ENCODE data around the gene SPEF2.
"Not testable (repeated sequence)": the region's sequence is repeated elsewhere in the genome, so short reads cannot be mapped to it uniquely, and the experiment has no call there.

Gene SPEF2

DNA sequence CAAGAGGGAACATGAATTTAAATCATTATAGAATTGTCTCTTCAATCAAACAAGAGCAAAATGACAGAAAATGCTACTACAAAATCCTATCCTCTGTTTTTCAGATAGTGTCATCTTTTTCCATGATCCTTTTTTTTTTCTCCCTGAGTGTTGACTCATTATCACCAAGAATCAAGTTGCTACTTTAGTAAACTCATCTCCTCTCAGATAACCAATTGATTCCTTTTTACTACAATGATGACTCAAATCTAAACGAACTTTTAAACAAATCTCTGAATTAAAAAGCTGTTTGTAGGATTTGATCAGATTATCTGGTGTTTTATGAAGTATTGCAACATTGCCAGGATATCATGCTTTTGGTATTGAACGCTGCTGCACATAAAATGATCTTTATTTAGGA, 215.1 kb downstream of the SPEF2 start:
- H3K4me1 ChIP-seq (ENCODE audit: control insufficient read depth, insufficient read depth, low read length): no peaks in the 10 kb centered on the region
- 0 out of 2 replicates have a peak, but pooled peaks cover 3% of the 10 kb centered on the region for H3K27me3 ChIP-seq (ENCODE audit: control insufficient read depth, insufficient read depth, low read length)
- H3K4me3 ChIP-seq (ENCODE audit: low read depth, low read length): no peak overlapping the region
- no peaks in the 10 kb centered on the region for H3K36me3 ChIP-seq (ENCODE audit: control insufficient read depth, insufficient read depth, low read length)
- H3K9ac ChIP-seq (ENCODE audit: low read length): no peak overlapping the region
- H3K9me3 ChIP-seq (ENCODE audit: control insufficient read depth, insufficient read depth, low read depth, low read length): no peaks in the 10 kb centered on the region
- H3K27ac ChIP-seq (ENCODE audit: low read depth, low read length): no peak overlapping the region

DNA sequence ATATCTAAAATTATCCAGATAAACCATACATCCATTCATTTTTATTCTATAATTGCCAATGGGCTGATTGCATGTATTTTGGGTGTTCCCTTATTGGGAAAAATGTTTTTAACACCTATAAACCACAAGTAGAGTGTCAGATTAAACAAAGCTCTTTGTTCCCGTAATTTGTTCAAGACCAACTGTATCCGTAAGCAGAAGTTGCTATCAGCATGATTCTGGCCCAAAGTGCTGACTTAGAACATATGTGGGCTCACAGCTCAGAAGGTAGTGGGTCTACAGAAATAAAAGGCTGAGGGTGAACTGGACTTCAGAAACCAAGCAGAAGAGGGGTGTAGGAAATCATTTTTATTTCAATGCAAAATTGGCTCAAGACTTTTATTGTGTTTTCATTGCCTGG, 215.6 kb downstream of the SPEF2 start:
- no peak overlapping the region for H3K27ac ChIP-seq (ENCODE audit: low read depth, low read length)
- no peaks in the 10 kb centered on the region for H3K36me3 ChIP-seq (ENCODE audit: control insufficient read depth, insufficient read depth, low read length)
- no peaks in the 10 kb centered on the region for H3K9me3 ChIP-seq (ENCODE audit: control insufficient read depth, insufficient read depth, low read depth, low read length)
- H3K9ac ChIP-seq (ENCODE audit: low read length): no peak overlapping the region
- H3K4me1 ChIP-seq (ENCODE audit: control insufficient read depth, insufficient read depth, low read length): no peaks in the 10 kb centered on the region
- no peak overlapping the region for H3K4me3 ChIP-seq (ENCODE audit: low read depth, low read length)
- H3K27me3 ChIP-seq (ENCODE audit: control insufficient read depth, insufficient read depth, low read length): 0 out of 2 replicates have a peak, but pooled peaks cover under 1% of the 10 kb centered on the region

DNA sequence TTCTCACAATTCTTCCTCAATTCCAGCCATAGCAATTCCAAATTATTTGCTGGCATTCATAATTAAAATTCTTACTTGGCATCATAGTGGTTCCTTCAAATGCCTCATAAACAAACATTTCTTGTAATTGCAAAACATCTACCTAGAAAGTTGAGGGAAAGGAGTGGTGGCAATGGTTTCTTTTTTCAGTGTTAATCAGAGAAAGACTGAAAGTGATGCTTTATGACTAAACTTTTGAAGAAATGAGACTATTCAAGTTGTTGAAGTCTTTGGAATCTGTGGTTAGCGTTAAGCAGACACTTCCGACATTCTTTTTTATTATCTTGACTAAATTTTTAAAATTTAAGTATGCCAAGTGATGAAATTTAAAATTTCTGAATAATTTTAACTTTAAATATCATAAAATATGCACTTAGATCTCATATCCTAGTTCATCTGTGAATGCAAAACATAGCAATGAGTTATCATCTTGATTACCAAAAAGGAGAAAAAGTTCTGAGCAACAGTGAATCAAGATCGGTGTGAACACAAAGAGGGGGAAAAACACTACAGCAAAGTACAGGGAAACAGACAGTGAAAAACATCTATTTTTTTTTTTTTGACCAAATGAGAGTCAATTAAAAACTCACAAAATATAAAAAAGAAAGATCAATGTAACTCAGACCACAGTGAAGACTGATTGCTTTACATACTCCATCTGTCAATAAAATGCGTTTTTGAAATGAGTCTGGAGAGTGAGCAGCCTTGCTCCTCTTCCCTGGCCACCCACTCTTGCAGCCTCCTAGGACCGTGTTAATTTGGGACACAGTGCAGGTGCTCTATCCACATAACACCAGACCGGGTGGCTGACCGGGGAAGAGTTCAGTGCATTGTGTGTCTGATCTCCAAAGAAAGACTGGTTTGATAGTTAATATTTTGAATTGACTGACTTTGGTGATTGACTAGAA, 218.4 kb downstream of the SPEF2 start:
- Histone ChIP-seq H3K9ac (ENCODE audit: low read length) (no peak overlapping the region), H3K4me3 (ENCODE audit: low read depth, low read length) (no peak overlapping the region), H3K27me3 (ENCODE audit: control insufficient read depth, insufficient read depth, low read length) (no peaks in the 10 kb centered on the region), H3K4me1 (ENCODE audit: control insufficient read depth, insufficient read depth, low read length) (no peaks in the 10 kb centered on the region), H3K27ac (ENCODE audit: low read depth, low read length) (no peak overlapping the region), H3K36me3 (ENCODE audit: control insufficient read depth, insufficient read depth, low read length) (no peaks in the 10 kb centered on the region), H3K9me3 (ENCODE audit: control insufficient read depth, insufficient read depth, low read depth, low read length) (peaks cover 2% of the 10 kb centered on the region; the same call in 1 of the 2 replicates)

DNA sequence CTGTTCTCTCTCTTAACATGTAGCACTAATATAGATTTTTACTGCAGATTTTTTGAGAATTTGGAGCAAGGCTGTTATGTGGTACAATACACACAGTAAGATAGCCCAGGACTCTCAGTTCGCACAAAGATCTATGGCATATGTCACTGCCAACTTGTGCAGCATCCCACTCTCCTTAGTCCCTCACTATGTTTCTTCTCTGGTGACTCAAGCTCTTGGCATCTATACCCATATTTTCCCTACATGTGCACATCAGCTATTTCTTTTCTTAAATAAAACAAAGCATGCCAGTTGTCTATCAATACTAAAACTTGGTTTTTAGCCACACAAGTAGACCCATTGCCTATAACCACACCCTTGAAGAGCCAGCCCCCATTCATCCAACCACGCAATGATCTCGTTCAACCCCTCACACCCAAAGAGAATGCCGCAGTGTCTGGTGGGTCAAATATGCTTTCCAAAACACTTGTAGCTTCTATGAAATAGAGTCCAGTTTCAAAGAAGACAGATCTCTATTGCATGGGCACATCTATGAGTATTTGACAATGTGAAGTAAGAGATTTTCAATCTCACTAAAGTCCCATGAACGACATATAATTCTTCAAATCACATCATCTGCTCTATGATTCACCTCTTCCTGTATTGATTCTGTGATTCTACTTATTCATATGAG, 220.8 kb downstream of the SPEF2 start:
- H3K27me3 ChIP-seq (ENCODE audit: control insufficient read depth, insufficient read depth, low read length): no peaks in the 10 kb centered on the region
- H3K27ac ChIP-seq (ENCODE audit: low read depth, low read length): no peak overlapping the region
- no peaks in the 10 kb centered on the region for H3K36me3 ChIP-seq (ENCODE audit: control insufficient read depth, insufficient read depth, low read length)
- peaks cover 13% of the 10 kb centered on the region for H3K9me3 ChIP-seq (ENCODE audit: control insufficient read depth, insufficient read depth, low read depth, low read length)
- H3K4me1 ChIP-seq (ENCODE audit: control insufficient read depth, insufficient read depth, low read length): no peaks in the 10 kb centered on the region
- H3K9ac ChIP-seq (ENCODE audit: low read length): no peak overlapping the region
- no peak overlapping the region for H3K4me3 ChIP-seq (ENCODE audit: low read depth, low read length)

DNA sequence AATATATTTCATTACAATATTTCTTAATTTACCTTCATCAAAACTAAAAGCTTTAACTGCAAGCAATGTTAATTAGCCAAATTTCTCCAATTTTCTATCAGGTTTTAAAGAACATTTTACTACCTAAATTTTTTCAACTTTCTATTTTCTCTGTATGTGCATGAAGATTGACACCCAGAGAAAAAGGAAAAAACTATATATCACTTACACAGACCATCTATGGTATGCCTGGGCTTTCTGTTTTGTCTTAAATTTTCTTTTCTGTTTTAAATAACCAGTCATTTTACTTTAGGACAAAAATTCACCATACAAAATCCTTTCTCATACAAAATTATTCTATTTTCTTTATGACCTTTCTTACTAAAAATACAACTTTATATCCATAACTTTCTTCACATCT, 225.2 kb downstream of the SPEF2 start:
- H3K9me3 ChIP-seq (ENCODE audit: control insufficient read depth, insufficient read depth, low read depth, low read length): peaks cover 49% of the 10 kb centered on the region
- no peaks in the 10 kb centered on the region for H3K27me3 ChIP-seq (ENCODE audit: control insufficient read depth, insufficient read depth, low read length)
- no peak overlapping the region for H3K27ac ChIP-seq (ENCODE audit: low read depth, low read length)
- no peaks in the 10 kb centered on the region for H3K4me1 ChIP-seq (ENCODE audit: control insufficient read depth, insufficient read depth, low read length)
- H3K4me3 ChIP-seq (ENCODE audit: low read depth, low read length): no peak overlapping the region
- H3K36me3 ChIP-seq (ENCODE audit: control insufficient read depth, insufficient read depth, low read length): no peaks in the 10 kb centered on the region
- no peak overlapping the region for H3K9ac ChIP-seq (ENCODE audit: low read length)

DNA sequence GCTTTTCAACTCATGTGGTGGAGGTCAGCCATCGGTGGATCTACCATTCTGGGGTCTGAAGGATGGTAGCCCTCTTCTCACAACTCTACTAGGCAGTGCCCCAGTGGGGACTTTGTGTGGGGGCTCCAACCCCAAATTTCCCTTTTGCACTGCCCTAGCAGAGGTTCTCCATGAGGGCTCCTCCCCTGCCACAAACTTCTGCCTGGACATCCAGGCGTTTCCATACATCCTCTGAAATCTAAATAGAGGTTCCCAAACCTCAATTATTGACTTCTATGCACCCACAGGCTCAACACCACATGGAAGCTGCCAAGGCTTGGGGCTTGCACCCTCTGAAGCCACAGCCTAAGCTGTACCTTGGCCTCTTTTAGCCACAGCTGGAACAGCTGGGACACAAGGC, 227.8 kb downstream of the SPEF2 start:
- not testable (repeated sequence) for H3K9ac ChIP-seq (ENCODE audit: low read length); H3K27me3 ChIP-seq (ENCODE audit: control insufficient read depth, insufficient read depth, low read length); H3K36me3 ChIP-seq (ENCODE audit: control insufficient read depth, insufficient read depth, low read length); H3K4me3 ChIP-seq (ENCODE audit: low read depth, low read length); H3K27ac ChIP-seq (ENCODE audit: low read depth, low read length); H3K4me1 ChIP-seq (ENCODE audit: control insufficient read depth, insufficient read depth, low read length)
- H3K9me3 ChIP-seq (ENCODE audit: control insufficient read depth, insufficient read depth, low read depth, low read length): peaks cover 52% of the 10 kb centered on the region

DNA sequence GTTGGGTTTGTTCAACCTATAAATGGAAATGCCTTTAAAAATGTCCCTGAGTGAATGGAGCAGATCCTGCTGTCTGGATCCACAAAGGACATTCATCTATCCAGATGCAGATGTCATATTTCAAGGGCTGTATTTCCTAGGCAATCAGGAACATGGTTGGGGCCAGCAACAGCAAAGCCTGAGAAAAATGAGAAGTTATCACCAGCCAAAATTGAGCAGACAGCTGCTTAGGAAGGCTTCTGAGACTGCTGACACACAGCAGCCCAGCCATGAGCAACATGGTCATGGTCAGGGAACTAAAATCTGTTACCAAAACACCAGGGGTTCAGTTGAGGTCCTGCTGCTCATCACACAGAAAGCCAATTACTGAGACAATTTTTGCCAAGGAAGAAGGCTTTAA, 229.8 kb downstream of the SPEF2 start:
- Histone ChIP-seq H3K27me3 (ENCODE audit: control insufficient read depth, insufficient read depth, low read length) (no peaks in the 10 kb centered on the region), H3K4me1 (ENCODE audit: control insufficient read depth, insufficient read depth, low read length) (no peaks in the 10 kb centered on the region; the same call in 1 of the 2 replicates), H3K9ac (ENCODE audit: low read length) (no peak overlapping the region), H3K36me3 (ENCODE audit: control insufficient read depth, insufficient read depth, low read length) (no peaks in the 10 kb centered on the region), H3K27ac (ENCODE audit: low read depth, low read length) (no peak overlapping the region), H3K4me3 (ENCODE audit: low read depth, low read length) (no peak overlapping the region), H3K9me3 (ENCODE audit: control insufficient read depth, insufficient read depth, low read depth, low read length) (peaks cover 50% of the 10 kb centered on the region)

DNA sequence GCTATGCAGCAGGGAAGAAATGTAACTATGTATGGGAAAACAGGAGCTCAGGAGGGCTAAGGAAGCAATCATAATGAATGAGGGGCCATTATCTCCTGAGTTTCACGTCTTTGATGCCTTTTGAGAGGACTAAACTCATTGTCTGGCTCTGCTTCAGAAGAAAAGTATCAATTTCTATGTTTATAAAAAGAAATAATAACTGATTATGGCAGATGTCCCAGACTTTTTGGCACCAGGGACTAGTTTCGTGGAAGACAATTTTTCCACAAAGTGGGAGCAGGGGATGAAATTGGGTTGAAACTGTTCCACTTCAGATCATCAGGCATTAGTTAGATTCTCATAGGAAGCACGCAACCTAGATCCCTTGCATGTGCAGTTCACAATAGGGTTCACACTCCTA, 230.3 kb downstream of the SPEF2 start:
- Histone ChIP-seq H3K27me3 (ENCODE audit: control insufficient read depth, insufficient read depth, low read length) (no peaks in the 10 kb centered on the region), H3K4me3 (ENCODE audit: low read depth, low read length) (no peak overlapping the region), H3K27ac (ENCODE audit: low read depth, low read length) (no peak overlapping the region), H3K36me3 (ENCODE audit: control insufficient read depth, insufficient read depth, low read length) (no peaks in the 10 kb centered on the region), H3K9ac (ENCODE audit: low read length) (no peak overlapping the region), H3K9me3 (ENCODE audit: control insufficient read depth, insufficient read depth, low read depth, low read length) (peaks cover 47% of the 10 kb centered on the region), H3K4me1 (ENCODE audit: control insufficient read depth, insufficient read depth, low read length) (no peaks in the 10 kb centered on the region; the same call in 1 of the 2 replicates)

DNA sequence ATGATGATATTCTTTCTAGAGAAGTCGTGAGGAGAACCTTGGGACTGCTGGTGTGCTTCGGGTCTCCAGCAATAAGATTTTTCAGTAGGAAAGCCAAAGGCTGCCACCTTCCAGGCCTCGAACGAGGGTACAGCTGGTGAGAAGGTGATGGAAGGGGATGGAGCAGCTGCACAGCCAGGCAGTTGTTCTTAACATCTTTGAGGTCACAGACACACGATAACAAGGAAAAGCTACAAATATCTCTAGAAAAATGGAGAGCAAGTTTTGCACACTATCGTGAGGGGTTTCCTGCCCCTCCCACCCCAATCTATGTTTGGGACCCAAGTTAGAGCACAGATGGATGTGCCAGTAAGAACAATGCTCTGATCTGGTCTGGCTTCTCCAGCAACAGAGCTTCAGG, 232.2 kb downstream of the SPEF2 start:
- no peaks in the 10 kb centered on the region; the same call in 1 of the 2 replicates for H3K4me1 ChIP-seq (ENCODE audit: control insufficient read depth, insufficient read depth, low read length)
- no peaks in the 10 kb centered on the region for H3K27me3 ChIP-seq (ENCODE audit: control insufficient read depth, insufficient read depth, low read length)
- H3K4me3 ChIP-seq (ENCODE audit: low read depth, low read length): no peak overlapping the region
- H3K9me3 ChIP-seq (ENCODE audit: control insufficient read depth, insufficient read depth, low read depth, low read length): peaks cover 30% of the 10 kb centered on the region
- no peak overlapping the region for H3K27ac ChIP-seq (ENCODE audit: low read depth, low read length)
- no peak overlapping the region for H3K9ac ChIP-seq (ENCODE audit: low read length)
- H3K36me3 ChIP-seq (ENCODE audit: control insufficient read depth, insufficient read depth, low read length): no peaks in the 10 kb centered on the region

DNA sequence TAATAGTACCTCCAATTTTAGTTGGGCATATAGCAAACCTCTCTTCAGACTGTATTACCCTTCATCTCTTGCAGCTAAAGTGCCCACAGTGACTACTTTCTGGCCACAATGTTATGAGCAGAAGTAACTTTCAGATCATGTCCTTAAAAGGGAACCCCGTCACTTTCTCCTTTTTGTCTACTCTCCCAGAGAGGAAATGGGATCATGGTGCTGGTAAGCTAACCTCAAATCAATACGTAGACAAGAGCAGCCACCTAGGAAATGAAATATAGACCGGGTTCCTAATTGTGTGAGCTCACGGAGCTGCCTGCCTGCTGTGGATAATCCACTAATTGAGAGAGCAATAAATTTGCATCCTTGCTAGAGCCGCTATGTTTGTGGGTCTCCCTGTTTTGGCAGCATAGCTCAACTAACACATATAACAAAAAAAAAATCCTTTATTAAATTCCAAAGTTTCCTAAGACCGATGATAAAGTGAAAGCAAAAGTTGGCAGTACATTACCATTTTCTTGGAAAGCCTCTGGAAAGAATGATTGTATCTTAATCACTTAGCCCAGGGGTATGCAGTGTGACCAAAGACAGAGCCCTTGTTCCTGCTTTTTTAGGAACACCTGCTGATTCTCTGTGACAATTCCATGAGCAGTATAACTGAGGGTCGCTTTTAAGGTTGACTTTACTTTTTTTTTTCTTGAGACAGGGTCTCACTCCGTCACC, 233.5 kb downstream of the SPEF2 start:
- H3K36me3 ChIP-seq (ENCODE audit: control insufficient read depth, insufficient read depth, low read length): no peaks in the 10 kb centered on the region
- no peak overlapping the region for H3K9ac ChIP-seq (ENCODE audit: low read length)
- H3K4me1 ChIP-seq (ENCODE audit: control insufficient read depth, insufficient read depth, low read length): no peaks in the 10 kb centered on the region; the same call in 1 of the 2 replicates
- H3K27me3 ChIP-seq (ENCODE audit: control insufficient read depth, insufficient read depth, low read length): no peaks in the 10 kb centered on the region
- no peak overlapping the region for H3K27ac ChIP-seq (ENCODE audit: low read depth, low read length)
- H3K4me3 ChIP-seq (ENCODE audit: low read depth, low read length): no peak overlapping the region
- peaks cover 18% of the 10 kb centered on the region for H3K9me3 ChIP-seq (ENCODE audit: control insufficient read depth, insufficient read depth, low read depth, low read length)
